DMS153 treated with DMSO at 0.1 percent for 48 hours (cell line): ENCODE measurements around the gene DZIP1.

Source experiments
- DNase-seq: peaks from one replicate; lab custom pipeline; 2025; ENCODE audit not compliant: unreplicated experiment; lab: John Stamatoyannopoulos, UW

DZIP1 gene

GRCh38 chr13:95552208-95552538 lies 92.3 kb downstream of the DZIP1 start:
- DNase-seq, result no peak

- DNase-seq, result no peak
Measured at GRCh38 chr13:95547531-95548167, 96.9 kb downstream of the DZIP1 start.

GRCh38 chr13:95546919-95547318 lies 97.6 kb downstream of the DZIP1 start:
- no peak for DNase-seq

- DNase-seq, result no peak
Measured at GRCh38 chr13:95544293-95544692, 100.2 kb downstream of the DZIP1 start.

GRCh38 chr13:95541911-95542474 lies 102.5 kb downstream of the DZIP1 start:
- DNase-seq, result no peak

GRCh38 chr13:95541308-95541707 lies 103.2 kb downstream of the DZIP1 start:
- no peak for DNase-seq

- no peak for DNase-seq
Measured at GRCh38 chr13:95540888-95541287, 103.6 kb downstream of the DZIP1 start.

GRCh38 chr13:95536632-95537241 lies 107.8 kb downstream of the DZIP1 start:
- DNase-seq, result no peak

- no peak for DNase-seq
Measured at GRCh38 chr13:95535243-95535642, 109.3 kb downstream of the DZIP1 start.

GRCh38 chr13:95533545-95534160 lies 110.9 kb downstream of the DZIP1 start:
- DNase-seq, result no peak

- DNase-seq, result peak; percentile 75
Measured at GRCh38 chr13:95530178-95530577, 114.3 kb downstream of the DZIP1 start.
